ENCODE data around the gene SOCS4.

DNA sequence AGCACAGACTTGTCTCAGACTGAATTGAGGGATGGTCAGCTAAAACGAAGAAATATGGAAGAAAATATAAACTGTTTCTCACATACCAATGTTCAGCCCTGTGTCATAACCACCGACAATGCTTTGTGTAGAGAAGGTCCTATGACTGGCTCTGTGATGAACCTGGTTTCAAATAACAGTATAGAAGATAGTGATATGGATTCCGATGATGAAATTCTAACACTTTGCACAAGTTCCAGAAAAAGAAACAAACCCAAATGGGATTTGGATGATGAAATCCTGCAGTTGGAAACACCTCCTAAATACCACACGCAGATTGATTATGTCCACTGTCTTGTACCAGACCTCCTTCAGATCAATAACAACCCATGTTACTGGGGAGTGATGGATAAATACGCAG, 16.5 kb downstream of the SOCS4 start:
- TF ChIP-seq EZH2phosphoT487 (IDR thresholded peaks at IDR 0.05; ENCODE audit: borderline replicate concordance, low read depth, low read length) = no peak
- TF ChIP-seq, protein P1, sequence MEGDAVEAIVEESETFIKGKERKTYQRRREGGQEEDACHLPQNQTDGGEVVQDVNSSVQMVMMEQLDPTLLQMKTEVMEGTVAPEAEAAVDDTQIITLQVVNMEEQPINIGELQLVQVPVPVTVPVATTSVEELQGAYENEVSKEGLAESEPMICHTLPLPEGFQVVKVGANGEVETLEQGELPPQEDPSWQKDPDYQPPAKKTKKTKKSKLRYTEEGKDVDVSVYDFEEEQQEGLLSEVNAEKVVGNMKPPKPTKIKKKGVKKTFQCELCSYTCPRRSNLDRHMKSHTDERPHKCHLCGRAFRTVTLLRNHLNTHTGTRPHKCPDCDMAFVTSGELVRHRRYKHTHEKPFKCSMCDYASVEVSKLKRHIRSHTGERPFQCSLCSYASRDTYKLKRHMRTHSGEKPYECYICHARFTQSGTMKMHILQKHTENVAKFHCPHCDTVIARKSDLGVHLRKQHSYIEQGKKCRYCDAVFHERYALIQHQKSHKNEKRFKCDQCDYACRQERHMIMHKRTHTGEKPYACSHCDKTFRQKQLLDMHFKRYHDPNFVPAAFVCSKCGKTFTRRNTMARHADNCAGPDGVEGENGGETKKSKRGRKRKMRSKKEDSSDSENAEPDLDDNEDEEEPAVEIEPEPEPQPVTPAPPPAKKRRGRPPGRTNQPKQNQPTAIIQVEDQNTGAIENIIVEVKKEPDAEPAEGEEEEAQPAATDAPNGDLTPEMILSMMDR (conservative IDR thresholded peaks at IDR 0.05; ENCODE audit: low read length) = no peak
